Adipose tissue (tissue), 3 donors: ENCODE data around the gene SLC39A11. TPM values are rescaled to one million over a fixed set of nuclear protein-coding genes. Genes with fewer than 3 reads are reported as not detected.

Experiments used
- H3K27ac ChIP-seq: one replicate; pipeline ENCODE4 v1.5.1; 2013; ENCODE audit warnings: low read depth, low read length
- WGBS, 3 donors: extraction: QIAGEN DNeasy Blood & Tissue Kit; methylation state at CpG; one replicate each; pipeline ENCODE4 v1.1.7; 2013; 5-methylcytosine and 5-hydroxymethylcytosine counted together
- polyA plus RNA-seq, 3 donors: library from polyadenylated mRNA; stranded (reverse); fragments of 200-250 nt; gene quantifications; one replicate each; pipeline ENCODE4 v1.2.3, GENCODE V29; 2013
- donor health status: healthy with polysubstance abuse.
- donor health status: Bipolar disorder and iron deficiency.
- donor health status: healthy.

Gene SLC39A11
- polyA plus RNA-seq, 3 donors: 6.1 to 19.4 (median 7.6) TPM

- WGBS, 3 donors: 62 to 89% (median 84%) methylated on average over 2 of the region's 2 CpGs
- no peak overlapping the region for H3K27ac ChIP-seq
These were observed 399.8 kb downstream of the SLC39A11 start for GRCh38 chr17:72692676-72693075.

DNA sequence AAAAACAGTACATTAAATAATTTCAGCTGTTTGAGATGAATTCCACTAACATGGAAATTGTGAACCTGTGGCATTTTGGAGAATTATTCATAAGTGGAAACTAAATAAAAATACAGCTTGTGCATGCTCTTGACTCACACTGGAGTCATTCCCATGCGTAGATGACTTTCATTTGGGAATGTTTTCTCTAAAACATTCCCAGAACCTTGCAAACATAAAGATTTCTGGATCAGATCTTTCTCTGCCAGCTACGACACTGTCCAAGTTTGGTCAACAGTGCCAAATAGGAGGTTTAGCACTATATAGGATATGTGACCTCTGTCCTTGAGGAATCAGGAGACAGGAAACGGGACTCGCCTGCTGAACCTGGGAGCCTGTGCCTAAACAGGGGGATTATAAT, 400.9 kb downstream of the SLC39A11 start:
- WGBS, 3 donors: 75 to 98% (median 95%) methylated on average over 4 of the region's 4 CpGs
- H3K27ac ChIP-seq: no peak overlapping the region

- no peak overlapping the region for H3K27ac ChIP-seq
- WGBS, 3 donors: 90 to 93% (median 90%) methylated on average over 3 of the region's 3 CpGs
These were observed 401.5 kb downstream of the SLC39A11 start for GRCh38 chr17:72691017-72691416.

- no peak overlapping the region for H3K27ac ChIP-seq
- 61 to 77% (median 69%) methylated on average over 7 of the region's 7 CpGs for WGBS, 3 donors
These were observed 404.6 kb downstream of the SLC39A11 start for GRCh38 chr17:72687886-72688285.

GRCh38 chr17:72684405-72685020, 408.0 kb downstream of the SLC39A11 start:
- no peak overlapping the region for H3K27ac ChIP-seq
- WGBS, 3 donors: 86 to 96% (median 91%) methylated on average over 11 of the region's 11 CpGs

GRCh38 chr17:72683506-72684404, 408.7 kb downstream of the SLC39A11 start:
- H3K27ac ChIP-seq: no peak overlapping the region
- WGBS, 3 donors: 55 to 75% (median 65%) methylated on average over 10 of the region's 10 CpGs

- WGBS, 3 donors: 62 to 75% (median 67%) methylated on average over 1 of the region's 1 CpG
- H3K27ac ChIP-seq: no peak overlapping the region
These were observed 409.9 kb downstream of the SLC39A11 start for GRCh38 chr17:72682605-72683004.

- H3K27ac ChIP-seq: no peak overlapping the region
- WGBS, 3 donors: 91 to 96% (median 91%) methylated on average over 12 of the region's 12 CpGs
These were observed 410.6 kb downstream of the SLC39A11 start for GRCh38 chr17:72681844-72682243.

- 85 to 89% (median 87%) methylated on average over 12 of the region's 12 CpGs for whole genome bisulfite sequencing, 3 donors
- H3K27ac ChIP-seq: no peak overlapping the region
These were observed 414.6 kb downstream of the SLC39A11 start for GRCh38 chr17:72677714-72678390.

GRCh38 chr17:72677108-72677507, 415.4 kb downstream of the SLC39A11 start:
- 89 to 93% (median 93%) methylated on average over 2 of the region's 2 CpGs for WGBS, 3 donors
- no peak overlapping the region for H3K27ac ChIP-seq

- 94 to 96% (median 95%) methylated on average over 4 of the region's 4 CpGs for WGBS, 3 donors
- no peak overlapping the region for H3K27ac ChIP-seq
These were observed 419.8 kb downstream of the SLC39A11 start for GRCh38 chr17:72672729-72673128.

GRCh38 chr17:72671016-72671415, 421.5 kb downstream of the SLC39A11 start:
- H3K27ac ChIP-seq: no peak overlapping the region

GRCh38 chr17:72667096-72668063, 425.1 kb downstream of the SLC39A11 start:
- H3K27ac ChIP-seq: no peak overlapping the region
- 84 to 90% (median 87%) methylated on average over 5 of the region's 5 CpGs for WGBS, 3 donors

- WGBS, 3 donors: 61 to 67% (median 65%) methylated on average over 20 of the region's 20 CpGs
These were observed 426.3 kb downstream of the SLC39A11 start for GRCh38 chr17:72665852-72666851.

DNA sequence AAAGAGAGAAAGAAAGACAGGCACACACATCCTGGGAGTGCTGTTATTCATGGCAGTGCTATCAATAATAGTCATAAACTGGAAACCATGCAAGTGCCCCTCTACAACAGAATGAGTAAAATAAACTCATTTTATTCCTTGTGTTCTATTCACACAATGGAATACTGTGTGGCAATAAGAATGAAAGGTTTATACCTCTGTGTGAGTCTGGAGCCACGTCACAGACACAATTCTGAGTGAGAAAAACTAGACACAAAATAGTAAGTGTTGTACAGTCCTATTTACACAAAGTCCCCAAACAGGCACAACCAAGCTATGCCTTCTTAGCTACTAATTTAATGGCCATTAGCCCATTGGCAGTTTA, 429.7 kb downstream of the SLC39A11 start:
- WGBS, 3 donors: 85 to 100% (median 93%) methylated on average over 1 of the region's 1 CpG
- no peak overlapping the region for H3K27ac ChIP-seq

More at GRCh38 chr17:72665852-72666851, 426.3 kb downstream of the SLC39A11 start:
- H3K27ac ChIP-seq: no peak overlapping the region

- WGBS, 3 donors: 78 to 99% (median 97%) methylated on average over 3 of the region's 3 CpGs
These were observed 430.3 kb downstream of the SLC39A11 start for GRCh38 chr17:72661945-72662826.

More at GRCh38 chr17:72661945-72662826, 430.3 kb downstream of the SLC39A11 start:
- no peak overlapping the region for H3K27ac ChIP-seq
